Sigmoid colon (tissue), 4 donors: Measurements from ENCODE around the gene CCL7.

ENCODE experiments used
- CTCF ChIP-seq, 4 experiments: fragments of 450-650 bp in 3 of 4; fragments of 200-600 bp in 1 of 4; IDR thresholded peaks; one replicate each; pipeline ENCODE4 v1.5.1; 2016 to 2019; ENCODE audit warnings: antibody characterized with exemption in 4 of 4, mild to moderate bottlenecking in 3 of 4, moderate library complexity in 2 of 4
- EP300 ChIP-seq, 4 donors: sonication (generic); formaldehyde crosslinking; IDR thresholded peaks; one replicate each; pipeline ENCODE4 v1.6.1; 2017; ENCODE audit warnings: antibody characterized with exemption in 4 of 4
- POLR2A ChIP-seq, 2 donors: fragments of 450-650 bp; IDR thresholded peaks; one replicate each; pipeline ENCODE4 v1.6.1; 2016; ENCODE audit warnings: antibody characterized with exemption in 2 of 2, mild to moderate bottlenecking in 2 of 2, moderate library complexity in 2 of 2
- POLR2AphosphoS5 ChIP-seq, 4 donors: sonication (generic); formaldehyde crosslinking; IDR thresholded peaks; one replicate each; pipeline ENCODE4 v1.6.1; 2017; ENCODE audit warnings: antibody characterized with exemption in 4 of 4

- no peak for TF ChIP-seq CTCF (IDR thresholded peaks at IDR 0.05)
- no peak for TF ChIP-seq POLR2A (IDR thresholded peaks at IDR 0.05)
- TF ChIP-seq EP300 (IDR thresholded peaks at IDR 0.05): no peak
- no peak for TF ChIP-seq POLR2AphosphoS5 (IDR thresholded peaks at IDR 0.05)
Observed at GRCh38 chr17:34299956-34300577, 30.0 kb downstream of the CCL7 start.
